ENCODE data around the gene TULP4.
"Not testable (repeated sequence)": the region's sequence is repeated elsewhere in the genome, so short reads cannot be mapped to it uniquely, and the experiment has no call there.

TULP4 gene

GRCh38 chr6:158467923-158468322, 155.7 kb downstream of the TULP4 start:
- Histone ChIP-seq H3K4me3 (ENCODE audit: extremely low read depth, insufficient read depth, low read length, poor library complexity, severe bottlenecking) (no peak overlapping the region), H3K27ac (ENCODE audit: low read depth, low read length, severe bottlenecking) (no peak overlapping the region), H3K9me3 (ENCODE audit: control insufficient read depth, low read length) (no peaks in the 10 kb centered on the region), H3K4me1 (ENCODE audit: control insufficient read depth, insufficient read depth, low read length, poor library complexity, severe bottlenecking) (no peaks in the 10 kb centered on the region), H3K36me3 (ENCODE audit: control insufficient read depth, insufficient read depth, low read length) (peaks cover 63% of the 10 kb centered on the region)
- 20 to 58% methylated on average over 1 to 4 of the region's 6 CpGs for WGBS, 2 experiments (ENCODE audit: insufficient coverage in 2 of 2)

DNA sequence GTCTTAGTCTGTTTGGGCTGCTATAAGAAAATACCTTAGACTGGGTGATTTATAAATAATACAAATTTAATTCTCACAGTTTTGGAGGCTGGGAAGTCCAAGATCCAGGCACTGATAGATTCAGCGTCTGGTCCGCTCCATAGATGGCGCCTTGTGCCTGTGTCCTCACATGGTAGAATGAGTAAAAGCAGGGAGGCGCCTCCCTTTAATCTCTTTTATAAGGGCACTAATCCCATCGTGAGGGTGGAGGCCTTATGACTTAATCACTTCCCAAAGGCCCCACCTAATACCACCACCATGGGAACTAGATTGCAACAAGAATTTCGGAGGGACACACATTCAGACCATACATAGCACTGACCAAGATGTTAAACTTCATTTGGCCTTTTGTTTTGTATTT, 156.4 kb downstream of the TULP4 start:
- no peak overlapping the region for H3K4me3 ChIP-seq (ENCODE audit: extremely low read depth, insufficient read depth, low read length, poor library complexity, severe bottlenecking)
- peaks cover 58% of the 10 kb centered on the region for H3K36me3 ChIP-seq (ENCODE audit: control insufficient read depth, insufficient read depth, low read length)
- no peak overlapping the region for H3K27ac ChIP-seq (ENCODE audit: low read depth, low read length, severe bottlenecking)
- WGBS, 2 experiments (ENCODE audit: insufficient coverage in 2 of 2), result 88% methylated on average over 1 to 5 of the region's 6 CpGs
- H3K4me1 ChIP-seq (ENCODE audit: control insufficient read depth, insufficient read depth, low read length, poor library complexity, severe bottlenecking), result no peaks in the 10 kb centered on the region
- no peaks in the 10 kb centered on the region for H3K9me3 ChIP-seq (ENCODE audit: control insufficient read depth, low read length)

DNA sequence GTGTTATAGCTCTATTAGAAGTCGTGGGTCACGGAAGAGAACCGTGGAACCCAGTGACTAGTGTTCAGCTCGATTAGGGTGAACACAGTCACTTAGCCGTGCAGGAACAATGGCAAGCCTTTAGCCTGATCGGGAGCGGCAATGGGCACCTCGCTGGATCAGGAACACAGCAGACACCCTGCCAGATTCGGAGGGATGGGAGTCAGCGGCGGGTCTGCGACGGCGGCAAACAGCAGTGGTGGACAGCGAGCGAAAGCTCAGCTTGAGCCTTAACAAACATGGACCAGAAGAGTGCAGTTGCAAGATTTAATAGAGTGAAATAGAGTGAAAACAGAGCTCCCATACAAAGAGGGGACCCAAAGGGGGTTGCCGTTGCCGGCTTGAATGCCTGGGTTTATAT, 157.8 kb downstream of the TULP4 start:
- not testable (repeated sequence) for H3K9me3 ChIP-seq (ENCODE audit: control insufficient read depth, low read length); H3K27ac ChIP-seq (ENCODE audit: low read depth, low read length, severe bottlenecking); H3K4me1 ChIP-seq (ENCODE audit: control insufficient read depth, insufficient read depth, low read length, poor library complexity, severe bottlenecking); H3K4me3 ChIP-seq (ENCODE audit: extremely low read depth, insufficient read depth, low read length, poor library complexity, severe bottlenecking)
- peaks cover 47% of the 10 kb centered on the region for H3K36me3 ChIP-seq (ENCODE audit: control insufficient read depth, insufficient read depth, low read length)
- WGBS, 2 experiments (ENCODE audit: insufficient coverage in 2 of 2), result 94 to 96% methylated on average over 8 to 13 of the region's 18 CpGs

DNA sequence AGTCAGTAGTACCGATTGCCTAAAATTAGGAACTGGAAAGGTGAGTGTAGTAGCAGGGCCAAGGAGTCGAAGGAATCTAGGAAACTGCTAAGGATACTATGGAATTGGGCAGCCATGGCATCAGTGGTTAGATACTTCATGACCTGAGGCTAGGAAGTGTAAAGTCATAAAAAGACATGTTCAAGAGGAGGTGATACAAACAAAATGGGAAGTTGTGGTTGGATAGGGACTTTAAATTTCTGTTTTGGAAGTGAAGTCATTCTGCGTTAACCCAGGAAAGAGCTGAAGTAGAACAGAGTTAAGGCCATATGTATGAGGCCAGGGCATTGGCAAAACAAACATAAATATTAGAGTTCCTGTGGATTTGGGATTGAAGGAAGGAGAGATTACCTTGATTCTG, 159.1 kb downstream of the TULP4 start:
- Histone ChIP-seq H3K36me3 (ENCODE audit: control insufficient read depth, insufficient read depth, low read length) (peaks cover 34% of the 10 kb centered on the region), H3K27ac (ENCODE audit: low read depth, low read length, severe bottlenecking) (no peak overlapping the region), H3K9me3 (ENCODE audit: control insufficient read depth, low read length) (no peaks in the 10 kb centered on the region), H3K4me1 (ENCODE audit: control insufficient read depth, insufficient read depth, low read length, poor library complexity, severe bottlenecking) (peaks cover 18% of the 10 kb centered on the region), H3K4me3 (ENCODE audit: extremely low read depth, insufficient read depth, low read length, poor library complexity, severe bottlenecking) (no peak overlapping the region)
- 89 to 100% methylated on average over 2 to 3 of the region's 3 CpGs for WGBS, 2 experiments (ENCODE audit: insufficient coverage in 2 of 2)

DNA sequence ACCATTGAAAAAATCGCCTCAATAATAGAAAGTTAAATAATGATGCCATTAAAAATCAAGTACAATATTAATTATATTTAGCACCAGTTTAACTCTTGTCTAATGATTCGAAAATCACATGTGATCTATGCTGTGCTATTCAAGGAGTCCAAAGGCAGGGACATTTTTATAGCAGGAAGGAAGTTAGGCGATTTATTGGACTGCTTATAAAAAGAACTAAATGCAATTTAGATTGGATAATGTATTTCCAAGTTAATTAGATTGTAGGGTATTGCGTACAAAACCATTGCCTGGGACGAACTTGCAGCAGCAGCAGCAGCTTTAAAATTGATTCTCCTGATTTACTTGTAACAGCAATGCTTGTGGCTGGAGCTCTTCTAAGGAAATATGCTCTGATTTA, 160.2 kb downstream of the TULP4 start:
- H3K36me3 ChIP-seq (ENCODE audit: control insufficient read depth, insufficient read depth, low read length), result peaks cover 35% of the 10 kb centered on the region
- peaks cover 18% of the 10 kb centered on the region for H3K4me1 ChIP-seq (ENCODE audit: control insufficient read depth, insufficient read depth, low read length, poor library complexity, severe bottlenecking)
- WGBS, 2 experiments (ENCODE audit: insufficient coverage in 2 of 2), result 97 to 100% methylated on average over 3 of the region's 5 CpGs
- H3K9me3 ChIP-seq (ENCODE audit: control insufficient read depth, low read length), result no peaks in the 10 kb centered on the region
- H3K4me3 ChIP-seq (ENCODE audit: extremely low read depth, insufficient read depth, low read length, poor library complexity, severe bottlenecking), result no peak overlapping the region
- no peak overlapping the region for H3K27ac ChIP-seq (ENCODE audit: low read depth, low read length, severe bottlenecking)

DNA sequence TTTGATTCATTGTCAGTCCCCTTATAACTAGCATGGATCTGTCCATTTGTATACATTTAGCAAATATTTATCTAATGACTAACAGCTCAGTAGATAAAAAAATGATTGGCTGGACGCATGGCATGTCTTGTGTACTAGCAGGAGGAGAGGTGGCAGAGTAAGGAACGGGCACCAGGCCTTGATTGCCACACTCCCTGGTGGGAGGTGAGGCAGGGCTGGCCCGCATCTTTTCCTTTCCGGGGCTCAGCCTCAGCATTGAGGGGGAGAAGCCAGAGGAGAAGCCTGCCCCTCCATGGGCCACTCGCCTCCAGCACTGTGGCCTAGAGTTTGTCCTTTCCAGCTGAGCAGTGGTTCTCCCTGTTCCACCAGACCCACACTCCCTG, 162.7 kb downstream of the TULP4 start:
- peak overlapping the region; percentile 52 for H3K27ac ChIP-seq (ENCODE audit: low read depth, low read length, severe bottlenecking)
- H3K4me1 ChIP-seq (ENCODE audit: control insufficient read depth, insufficient read depth, low read length, poor library complexity, severe bottlenecking), result peaks cover 18% of the 10 kb centered on the region
- 83 to 85% methylated on average over 3 to 4 of the region's 5 CpGs for WGBS, 2 experiments (ENCODE audit: insufficient coverage in 2 of 2)
- H3K9me3 ChIP-seq (ENCODE audit: control insufficient read depth, low read length), result no peaks in the 10 kb centered on the region
- H3K4me3 ChIP-seq (ENCODE audit: extremely low read depth, insufficient read depth, low read length, poor library complexity, severe bottlenecking), result no peak overlapping the region
- peaks cover 40% of the 10 kb centered on the region for H3K36me3 ChIP-seq (ENCODE audit: control insufficient read depth, insufficient read depth, low read length)

DNA sequence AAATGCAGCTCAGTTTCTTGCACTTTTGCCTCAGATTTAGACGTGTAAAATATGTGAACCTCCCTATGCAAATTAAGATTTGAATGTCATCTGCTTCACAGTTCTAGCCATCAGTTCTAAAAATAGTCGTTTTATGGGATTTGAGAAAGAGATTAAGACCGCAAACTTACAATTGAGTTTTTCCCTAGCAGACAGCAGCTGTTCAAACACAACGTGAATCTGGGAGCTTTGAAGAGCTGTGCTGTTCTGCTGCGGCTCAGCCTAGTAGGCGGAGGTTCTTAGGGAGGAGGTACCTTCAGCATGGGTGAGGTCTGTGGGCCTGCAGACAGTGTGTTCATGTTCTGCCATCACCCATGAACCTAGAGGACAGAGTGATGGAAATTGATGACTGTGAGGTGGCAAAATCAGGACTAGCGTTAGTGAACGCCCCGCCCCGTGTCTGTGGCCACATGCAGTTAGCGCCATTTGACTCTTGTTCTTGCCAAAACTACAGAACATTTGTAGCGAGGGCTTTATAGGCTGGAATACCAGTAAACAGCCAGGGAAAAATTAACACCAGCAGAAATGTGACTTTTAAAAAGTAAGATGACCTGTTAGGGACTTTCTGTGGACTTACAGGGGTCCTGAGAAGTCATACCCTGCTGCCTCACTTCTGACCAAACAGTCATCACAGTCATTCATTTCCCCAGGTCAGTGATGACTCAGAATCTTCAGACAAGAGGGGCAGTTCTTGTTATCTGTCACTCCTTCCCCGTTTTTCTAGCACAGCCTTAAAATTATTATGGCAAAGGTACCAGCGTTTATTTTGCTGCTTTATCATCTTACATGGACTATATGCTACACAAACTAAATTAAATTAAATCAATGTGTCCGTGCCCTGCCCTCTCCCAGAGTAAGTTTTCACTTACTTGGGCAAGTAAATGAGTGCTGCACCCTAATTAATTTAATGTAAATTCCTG, 163.4 kb downstream of the TULP4 start:
- Histone ChIP-seq H3K4me3 (ENCODE audit: extremely low read depth, insufficient read depth, low read length, poor library complexity, severe bottlenecking) (no peak overlapping the region), H3K9me3 (ENCODE audit: control insufficient read depth, low read length) (no peaks in the 10 kb centered on the region), H3K27ac (ENCODE audit: low read depth, low read length, severe bottlenecking) (peak overlapping the region; percentile 52), H3K36me3 (ENCODE audit: control insufficient read depth, insufficient read depth, low read length) (peaks cover 45% of the 10 kb centered on the region), H3K4me1 (ENCODE audit: control insufficient read depth, insufficient read depth, low read length, poor library complexity, severe bottlenecking) (peaks cover 18% of the 10 kb centered on the region)
- WGBS, 2 experiments (ENCODE audit: insufficient coverage in 2 of 2), result 78 to 80% methylated on average over 12 to 13 of the region's 15 CpGs

DNA sequence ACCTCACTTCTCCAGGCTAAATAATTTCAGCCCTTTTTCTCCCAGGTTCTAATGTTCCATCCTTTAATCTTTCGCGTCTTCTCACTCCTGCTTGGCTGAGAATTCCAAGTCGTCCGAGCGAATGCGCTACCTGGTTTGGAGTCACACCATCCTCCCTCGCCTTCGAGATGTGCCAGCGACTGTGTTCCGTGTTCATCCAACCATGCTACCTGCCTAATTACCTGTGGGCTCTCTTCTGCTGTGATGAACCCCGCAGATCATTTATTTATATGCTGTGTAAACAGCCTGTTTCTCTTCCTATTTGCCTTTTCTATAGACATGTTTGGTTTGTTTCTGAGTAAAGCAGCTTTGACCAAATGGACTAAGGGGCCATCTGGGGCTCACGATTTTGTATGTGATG, 164.1 kb downstream of the TULP4 start:
- peaks cover 51% of the 10 kb centered on the region for H3K36me3 ChIP-seq (ENCODE audit: control insufficient read depth, insufficient read depth, low read length)
- 92 to 98% methylated on average over 11 of the region's 12 CpGs for WGBS, 2 experiments (ENCODE audit: insufficient coverage in 2 of 2)
- peaks cover 18% of the 10 kb centered on the region for H3K4me1 ChIP-seq (ENCODE audit: control insufficient read depth, insufficient read depth, low read length, poor library complexity, severe bottlenecking)
- H3K9me3 ChIP-seq (ENCODE audit: control insufficient read depth, low read length), result no peaks in the 10 kb centered on the region
- no peak overlapping the region for H3K4me3 ChIP-seq (ENCODE audit: extremely low read depth, insufficient read depth, low read length, poor library complexity, severe bottlenecking)
- H3K27ac ChIP-seq (ENCODE audit: low read depth, low read length, severe bottlenecking), result no peak overlapping the region

GRCh38 chr6:158477722-158478121, 165.5 kb downstream of the TULP4 start:
- H3K4me1 ChIP-seq (ENCODE audit: control insufficient read depth, insufficient read depth, low read length, poor library complexity, severe bottlenecking), result peaks cover 30% of the 10 kb centered on the region
- H3K36me3 ChIP-seq (ENCODE audit: control insufficient read depth, insufficient read depth, low read length), result peaks cover 48% of the 10 kb centered on the region
- H3K9me3 ChIP-seq (ENCODE audit: control insufficient read depth, low read length); H3K27ac ChIP-seq (ENCODE audit: low read depth, low read length, severe bottlenecking); H3K4me3 ChIP-seq (ENCODE audit: extremely low read depth, insufficient read depth, low read length, poor library complexity, severe bottlenecking): not testable (repeated sequence)
- WGBS, 2 experiments (ENCODE audit: insufficient coverage in 2 of 2), result 93% methylated on average over 2 of the region's 4 CpGs; no CpG with 5 or more reads in 1 of the 2 experiments

GRCh38 chr6:158480989-158481388, 168.7 kb downstream of the TULP4 start:
- Histone ChIP-seq H3K9me3 (ENCODE audit: control insufficient read depth, low read length) (no peaks in the 10 kb centered on the region), H3K4me1 (ENCODE audit: control insufficient read depth, insufficient read depth, low read length, poor library complexity, severe bottlenecking) (peaks cover 17% of the 10 kb centered on the region), H3K27ac (ENCODE audit: low read depth, low read length, severe bottlenecking) (no peak overlapping the region), H3K4me3 (ENCODE audit: extremely low read depth, insufficient read depth, low read length, poor library complexity, severe bottlenecking) (no peak overlapping the region), H3K36me3 (ENCODE audit: control insufficient read depth, insufficient read depth, low read length) (peaks cover 64% of the 10 kb centered on the region)
- 91 to 95% methylated on average over 14 to 20 of the region's 20 CpGs for WGBS, 2 experiments (ENCODE audit: insufficient coverage in 2 of 2)
